Peyer's patch (tissue), 4 donors: ENCODE measurements around the gene PAOX. TPM values are rescaled to one million over a fixed set of nuclear protein-coding genes. Genes with fewer than 3 reads are reported as not detected.

Experiments used
- DNase-seq, 3 donors: peaks; one replicate each; pipeline ENCODE4 v3.0.0-alpha.2; 2017 to 2019
- H3K27ac ChIP-seq, 4 donors: fragments of 200-600 bp; sonication (generic); one replicate each; pipeline ENCODE4 v1.5.1; 2016 to 2019
- H3K27me3 ChIP-seq, 2 donors: fragments of 200-600 bp; sonication (generic); one replicate each; pipeline ENCODE4 v1.5.1; 2019
- H3K36me3 ChIP-seq, 3 donors: fragments of 200-600 bp; sonication (generic); one replicate each; pipeline ENCODE4 v1.5.1; 2016 to 2019
- H3K4me1 ChIP-seq, 4 donors: fragments of 200-600 bp; sonication (generic); one replicate each; pipeline ENCODE4 v1.5.1; 2016 to 2019
- H3K4me3 ChIP-seq, 4 donors: fragments of 200-600 bp; sonication (generic); 1 replicate in 3 of 4; 2 replicates in 1 of 4; pipeline ENCODE4 v1.5.1; 2016 to 2019; ENCODE audit warnings: mild to moderate bottlenecking in 1 of 4
- H3K9me3 ChIP-seq, 4 donors: fragments of 200-600 bp; sonication (generic); one replicate each; pipeline ENCODE4 v1.5.1; 2016 to 2019; ENCODE audit warnings: mild to moderate bottlenecking in 1 of 4
- POLR2A ChIP-seq, 2 donors: fragments of 450-650 bp; IDR thresholded peaks; one replicate each; pipeline ENCODE4 v1.5.1; 2017; ENCODE audit warnings: antibody characterized with exemption in 2 of 2, mild to moderate bottlenecking in 2 of 2, moderate library complexity in 2 of 2
- total RNA-seq, 4 donors: library from RNA; depleted of rRNA; stranded (reverse); fragments of >200 nt; gene quantifications; one replicate each; pipeline ENCODE4 v1.1.0, GENCODE V29; 2016
- TF ChIP-seq, protein P1 (sequence below), 6 experiments: fragments of 450-650 bp in 4 of 6; fragments of 200-600 bp in 2 of 6; sonication (generic) in 1 of 6; IDR thresholded peaks; one replicate each; pipeline ENCODE4 v1.5.1; 2017 to 2019; ENCODE audit warnings: antibody characterized with exemption in 6 of 6, mild to moderate bottlenecking in 3 of 6, moderate library complexity in 1 of 6

The PAOX gene
- total RNA-seq, 4 donors from 2014 or later = 19.8 to 53.7 (median 36.9) TPM

DNA sequence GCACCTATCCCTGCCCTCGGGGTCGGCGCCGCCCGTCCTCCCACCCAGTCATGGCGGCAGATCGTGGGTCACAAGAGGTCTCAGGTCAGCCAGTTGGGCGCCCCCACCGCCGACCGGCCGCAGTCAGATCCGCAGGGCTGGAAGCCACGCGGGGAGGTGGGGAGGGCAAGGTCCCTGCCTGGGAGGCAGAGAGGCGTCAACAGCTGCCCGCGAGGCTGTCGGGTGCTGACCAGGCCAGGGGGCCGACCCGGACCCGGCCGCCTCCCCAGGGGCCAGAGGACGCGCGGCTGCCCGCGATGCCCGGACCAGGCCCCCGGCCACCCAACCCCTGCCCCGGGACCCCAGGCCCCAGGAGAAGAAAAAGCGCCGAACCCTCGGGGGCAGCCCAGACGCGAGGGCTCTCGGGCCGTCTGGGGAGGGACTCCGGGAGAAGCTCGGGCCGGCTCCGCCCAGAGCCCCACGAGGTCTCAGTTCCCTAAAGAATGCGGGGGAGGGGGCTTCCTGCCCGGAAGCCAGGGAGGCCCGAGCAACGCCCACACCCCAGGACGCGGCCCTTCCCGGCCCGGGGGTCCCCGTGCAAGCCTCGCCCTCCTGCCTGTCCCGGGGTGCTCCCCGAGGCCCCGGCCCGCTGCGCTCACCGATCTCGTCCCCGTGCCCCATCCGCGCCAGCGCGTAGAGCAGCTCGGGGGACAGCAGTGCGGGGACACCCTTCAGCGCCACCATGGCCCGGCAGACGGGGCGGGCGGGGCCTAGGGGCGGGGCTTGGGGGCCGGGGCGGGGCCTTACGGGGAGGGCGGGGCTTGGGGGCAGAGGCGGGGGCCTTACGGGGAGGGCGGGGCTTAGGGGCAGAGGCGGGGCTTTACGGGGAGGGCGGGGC lies 21.5 kb upstream of the PAOX start, which contains the start of gene FUOM:
Gene FUOM, minus strand, starts transcription at position 735 of the 877 bp plus-strand sequence. Its CDS starts 12 bp downstream, at position 723.
- H3K27me3 ChIP-seq = no peaks in the 10 kb centered on the region
- H3K4me1 ChIP-seq = peaks cover 7 to 39% (median 10%) of the 10 kb centered on the region in 4 donors
- H3K36me3 ChIP-seq = peaks cover 0 to 19% (median 0%) of the 10 kb centered on the region in 3 donors
- peak; percentile 71 to 82 (median 82) for DNase-seq
- TF ChIP-seq, protein P1, sequence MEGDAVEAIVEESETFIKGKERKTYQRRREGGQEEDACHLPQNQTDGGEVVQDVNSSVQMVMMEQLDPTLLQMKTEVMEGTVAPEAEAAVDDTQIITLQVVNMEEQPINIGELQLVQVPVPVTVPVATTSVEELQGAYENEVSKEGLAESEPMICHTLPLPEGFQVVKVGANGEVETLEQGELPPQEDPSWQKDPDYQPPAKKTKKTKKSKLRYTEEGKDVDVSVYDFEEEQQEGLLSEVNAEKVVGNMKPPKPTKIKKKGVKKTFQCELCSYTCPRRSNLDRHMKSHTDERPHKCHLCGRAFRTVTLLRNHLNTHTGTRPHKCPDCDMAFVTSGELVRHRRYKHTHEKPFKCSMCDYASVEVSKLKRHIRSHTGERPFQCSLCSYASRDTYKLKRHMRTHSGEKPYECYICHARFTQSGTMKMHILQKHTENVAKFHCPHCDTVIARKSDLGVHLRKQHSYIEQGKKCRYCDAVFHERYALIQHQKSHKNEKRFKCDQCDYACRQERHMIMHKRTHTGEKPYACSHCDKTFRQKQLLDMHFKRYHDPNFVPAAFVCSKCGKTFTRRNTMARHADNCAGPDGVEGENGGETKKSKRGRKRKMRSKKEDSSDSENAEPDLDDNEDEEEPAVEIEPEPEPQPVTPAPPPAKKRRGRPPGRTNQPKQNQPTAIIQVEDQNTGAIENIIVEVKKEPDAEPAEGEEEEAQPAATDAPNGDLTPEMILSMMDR (IDR thresholded peaks at IDR 0.05) = peak in 1 of 6 experiments; percentile 30
- peak; percentile 27 to 50 for TF ChIP-seq POLR2A (IDR thresholded peaks at IDR 0.05)
- H3K9me3 ChIP-seq = no peaks in the 10 kb centered on the region
- peak within 1 kb of the TSS; percentile 76 to 97 (median 84) for H3K27ac ChIP-seq
- H3K4me3 ChIP-seq = peak within 1 kb of the TSS; percentile 73 to 96 (median 85)

DNA sequence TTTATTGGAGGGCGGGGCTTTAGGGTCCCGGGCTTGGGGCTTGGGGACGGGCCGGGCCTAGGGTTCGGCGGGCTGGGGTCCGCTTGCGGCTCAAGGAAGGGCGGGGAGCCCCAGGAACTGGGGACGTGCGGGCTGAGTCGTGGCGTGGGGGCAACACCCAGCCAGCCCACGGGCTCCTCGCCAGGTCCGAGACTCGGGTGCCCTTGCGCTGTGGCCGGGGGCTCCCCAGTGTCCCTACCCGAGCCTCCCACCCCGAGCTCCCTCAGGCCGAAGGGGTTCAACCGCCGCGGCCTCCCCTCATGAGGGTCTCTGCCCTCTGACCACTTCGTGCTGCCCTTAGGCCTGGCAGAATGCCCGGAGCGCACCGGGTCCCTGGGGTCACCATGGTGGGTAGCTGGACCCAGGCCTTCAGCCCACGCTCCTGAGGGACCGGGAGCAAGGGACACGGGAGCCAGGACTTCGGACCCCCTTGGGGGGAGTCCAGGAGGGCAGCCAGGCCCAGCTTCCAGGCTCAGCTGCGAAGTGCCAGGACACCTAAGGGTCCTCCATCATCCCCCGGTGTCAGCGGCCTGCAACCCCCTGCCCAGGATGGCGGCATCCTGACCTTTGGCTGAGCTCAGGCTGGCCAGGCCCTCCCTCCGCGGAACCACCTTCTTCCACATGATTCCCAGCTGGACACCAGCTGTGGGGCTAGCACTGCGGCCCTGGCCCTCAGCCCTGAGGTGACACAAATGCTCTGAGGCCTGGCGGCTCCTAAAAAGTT lies 20.7 kb upstream of the PAOX start:
- Histone ChIP-seq H3K36me3 (peaks cover 0 to 27% (median 0%) of the 10 kb centered on the region in 3 donors), H3K9me3 (no peaks in the 10 kb centered on the region), H3K27me3 (no peaks in the 10 kb centered on the region), H3K4me3 (peak overlapping the region in 2 of 4 donors; percentile 89 to 96), H3K4me1 (peaks cover 7 to 39% (median 10%) of the 10 kb centered on the region in 4 donors), H3K27ac (peak overlapping the region; percentile 50 to 97 (median 83))
- TF ChIP-seq, protein P1 (IDR thresholded peaks at IDR 0.05) = no peak
- TF ChIP-seq POLR2A (IDR thresholded peaks at IDR 0.05) = no peak
- DNase-seq = no peak

DNA sequence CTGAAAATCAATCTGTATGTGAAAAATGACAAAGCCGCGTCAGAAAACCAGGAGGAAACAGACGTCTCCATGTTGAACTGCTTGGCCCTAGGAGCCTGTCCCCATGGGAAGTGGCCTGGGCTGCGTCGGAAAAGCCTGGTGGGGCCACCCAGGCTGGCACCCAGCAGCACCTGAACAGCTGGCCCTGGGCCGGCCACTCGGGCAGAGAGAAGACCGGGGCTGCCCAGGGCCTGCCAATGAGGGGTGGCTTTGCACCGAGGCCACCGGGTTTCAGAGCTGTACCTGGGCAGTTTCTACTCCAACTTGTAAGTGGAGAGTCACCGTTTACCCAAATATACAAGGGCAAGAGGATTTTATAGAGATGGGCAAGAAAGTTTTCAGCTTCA lies 20.1 kb upstream of the PAOX start:
- H3K27me3 ChIP-seq = no peaks in the 10 kb centered on the region
- peaks cover 7 to 39% (median 10%) of the 10 kb centered on the region in 4 donors for H3K4me1 ChIP-seq
- no peak for DNase-seq
- no peaks in the 10 kb centered on the region for H3K9me3 ChIP-seq
- TF ChIP-seq, protein P1 (IDR thresholded peaks at IDR 0.05) = no peak
- TF ChIP-seq POLR2A (IDR thresholded peaks at IDR 0.05) = no peak
- H3K36me3 ChIP-seq = peaks cover 0 to 32% (median 0%) of the 10 kb centered on the region in 3 donors
- no peak overlapping the region for H3K4me3 ChIP-seq
- peak overlapping the region; percentile 38 to 97 (median 70) for H3K27ac ChIP-seq

DNA sequence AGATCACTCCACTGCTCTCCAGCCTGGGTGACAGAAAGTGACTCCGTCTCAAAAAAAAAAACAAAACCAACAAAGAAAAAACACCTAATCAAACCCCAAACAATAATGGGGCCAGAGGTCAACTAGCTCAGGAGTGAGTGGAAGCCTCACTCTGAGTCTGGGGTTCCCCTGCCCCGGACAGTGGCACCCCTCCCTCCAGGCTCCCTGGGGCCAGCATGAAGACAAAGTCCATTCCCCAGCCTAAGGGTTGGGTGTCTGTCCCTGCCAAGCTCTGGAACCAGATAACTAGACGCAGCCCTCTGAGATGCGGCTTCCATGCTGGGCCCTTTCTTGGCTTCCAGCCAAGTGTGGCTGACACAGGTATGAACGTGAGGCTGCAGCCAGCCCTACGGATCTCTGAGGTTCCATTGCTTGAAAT lies 19.5 kb upstream of the PAOX start:
- peak overlapping the region in 3 of 4 donors; percentile 50 to 97 (median 90) for H3K27ac ChIP-seq
- H3K36me3 ChIP-seq = peaks cover 0 to 39% (median 0%) of the 10 kb centered on the region in 3 donors
- H3K4me1 ChIP-seq = peaks cover 7 to 43% (median 10%) of the 10 kb centered on the region in 4 donors
- H3K4me3 ChIP-seq = no peak overlapping the region
- DNase-seq = peak; percentile 45 to 88 (median 87)
- no peaks in the 10 kb centered on the region for H3K9me3 ChIP-seq
- TF ChIP-seq, protein P1 (IDR thresholded peaks at IDR 0.05) = peak in 1 of 6 experiments; percentile 11
- peak in 1 of 2 donors; percentile 49 for TF ChIP-seq POLR2A (IDR thresholded peaks at IDR 0.05)
- no peaks in the 10 kb centered on the region for H3K27me3 ChIP-seq

DNA sequence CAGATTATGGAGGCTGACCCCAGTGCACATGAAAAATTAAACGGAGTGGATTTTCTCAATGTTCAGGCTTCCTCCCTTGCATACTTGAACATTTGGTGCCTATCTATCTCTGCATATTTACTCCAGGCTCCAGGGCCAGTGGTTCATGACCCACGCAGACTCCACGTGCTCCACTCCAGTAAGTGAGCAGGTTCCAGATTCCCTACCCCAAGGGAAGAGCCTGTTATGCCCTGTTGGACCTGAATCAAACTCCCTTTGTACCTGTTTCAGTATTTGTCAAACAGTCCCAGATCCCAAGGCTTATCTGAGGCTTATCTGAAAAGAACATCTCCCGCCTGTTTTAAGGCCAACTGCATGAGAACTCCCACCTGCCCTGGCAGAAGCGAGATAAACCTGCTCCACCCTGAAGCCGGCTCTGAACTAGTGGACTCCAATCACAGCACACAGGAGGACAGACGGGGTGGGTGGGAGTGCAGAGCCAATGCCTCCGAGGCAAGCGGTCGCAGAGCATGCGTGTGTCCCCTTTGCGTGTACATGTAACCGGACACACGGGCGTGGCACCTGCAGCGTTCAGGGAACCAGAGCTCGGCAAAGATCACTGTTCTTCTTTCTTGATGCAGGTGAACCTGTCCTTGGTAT lies 19.0 kb upstream of the PAOX start:
- H3K27me3 ChIP-seq = no peaks in the 10 kb centered on the region
- no peak overlapping the region for H3K4me3 ChIP-seq
- TF ChIP-seq, protein P1 (IDR thresholded peaks at IDR 0.05) = no peak
- TF ChIP-seq POLR2A (IDR thresholded peaks at IDR 0.05) = no peak
- no peaks in the 10 kb centered on the region for H3K9me3 ChIP-seq
- peak in 2 of 3 donors; percentile 67 to 72 for DNase-seq
- peak overlapping the region in 3 of 4 donors; percentile 50 to 97 (median 90) for H3K27ac ChIP-seq
- peaks cover 0 to 40% (median 0%) of the 10 kb centered on the region in 3 donors for H3K36me3 ChIP-seq
- H3K4me1 ChIP-seq = peaks cover 7 to 48% (median 10%) of the 10 kb centered on the region in 4 donors
